ENCODE measurements around the gene EGLN1.

The EGLN1 gene

GRCh38 chr1:231416901-231417300, 5.2 kb downstream of the EGLN1 start:
- POLR2A ChIA-PET, result no interaction called here
- Histone ChIP-seq H3K27ac (ENCODE audit: extremely low read depth, low read depth, low read length) (no peak overlapping the region), H3K36me3 (ENCODE audit: control insufficient read depth in 2 of 2, insufficient read depth in 1 of 2, low read length in 2 of 2) (peaks cover 0 to 4% of the 10 kb centered on the region in 2 experiments; a peak in 1 of 3 replicates), H3K4me3 (ENCODE audit: low read depth, low read length) (peak overlapping the region; percentile 7), H3K4me1 (ENCODE audit: control insufficient read depth, insufficient read depth, low read length) (peaks cover 22% of the 10 kb centered on the region), H3K9me3 (ENCODE audit: control insufficient read depth, insufficient read depth, low read depth, low read length) (no peaks in the 10 kb centered on the region)
- CTCF ChIA-PET, result no interaction called here
- TF ChIP-seq PRDM2 (tag by site-specific recombination; IDR thresholded peaks at IDR 0.05; ENCODE audit: borderline replicate concordance), result no peak
- TF ChIP-seq ZBTB17 (tag by site-specific recombination; IDR thresholded peaks at IDR 0.05), result peak; percentile 81; the same call in 1 of the 2 replicates

GRCh38 chr1:231415018-231415583, 7.0 kb downstream of the EGLN1 start:
- CTCF ChIA-PET, result interaction anchor here (0.6 to 1.3 kb wide), 5 partner anchors 14 to 57 kb away, joined by 3 to 7 read pairs (median 4); no protein-coding TSS in a partner anchor
- Histone ChIP-seq H3K36me3 (ENCODE audit: control insufficient read depth in 2 of 2, insufficient read depth in 1 of 2, low read length in 2 of 2) (peaks cover 0 to 4% of the 10 kb centered on the region in 2 experiments; a peak in 1 of 3 replicates), H3K9me3 (ENCODE audit: control insufficient read depth, insufficient read depth, low read depth, low read length) (no peaks in the 10 kb centered on the region), H3K27ac (ENCODE audit: extremely low read depth, low read depth, low read length) (no peak overlapping the region), H3K4me1 (ENCODE audit: control insufficient read depth, insufficient read depth, low read length) (peaks cover 28% of the 10 kb centered on the region), H3K4me3 (ENCODE audit: low read depth, low read length) (no peak overlapping the region)
- TF ChIP-seq ZNF529 (tag by site-specific recombination; IDR thresholded peaks at IDR 0.05; ENCODE audit: insufficient replicate concordance) (peak; percentile 5), ZBTB44 (tag by site-specific recombination; IDR thresholded peaks at IDR 0.05) (peak; percentile 14; the same call in 1 of the 2 replicates), BCL6B (tag by site-specific recombination; IDR thresholded peaks at IDR 0.05) (no peak), ZNF223 (tag by site-specific recombination; IDR thresholded peaks at IDR 0.05) (no peak), PRDM6 (tag by site-specific recombination; IDR thresholded peaks at IDR 0.05) (peak; percentile 61), OSR2 (tag by site-specific recombination; IDR thresholded peaks at IDR 0.05) (peak; percentile 40; the same call in 1 of the 2 replicates), ZNF555 (tag by site-specific recombination; conservative IDR thresholded peaks at IDR 0.05) (no peak), MZF1 (tag by site-specific recombination; IDR thresholded peaks at IDR 0.05; ENCODE audit: borderline replicate concordance) (0 out of 2 replicates have a peak, but pooled peaks have one; percentile 20), WT1 (tag by site-specific recombination; IDR thresholded peaks at IDR 0.05) (0 out of 2 replicates have a peak, but pooled peaks have one; percentile 5), ZNF362 (tag by site-specific recombination; IDR thresholded peaks at IDR 0.05) (peak; percentile 93), EGR2 (tag by site-specific recombination; IDR thresholded peaks at IDR 0.05; ENCODE audit: low read depth) (peak; percentile 4; the same call in 1 of the 2 replicates)
- POLR2A ChIA-PET, result interaction anchor here (0.7 to 1.1 kb wide), 2 partner anchors 15 to 1856 kb away, joined by 3 to 5 read pairs; partner anchors contain the start of gene ABCB10
